K562 (cell line): ENCODE measurements around the gene MALAT1. TPM values are rescaled to one million over a fixed set of nuclear protein-coding genes. Genes with fewer than 3 reads are reported as not detected.

Experiments used
- BDP1 ChIP-seq: IDR thresholded peaks from 3 replicates; pipeline ENCODE4 v1.6.1; 2011; ENCODE audit not compliant: insufficient read length, insufficient read depth
- CBFB ChIP-seq: sonication (generic); formaldehyde crosslinking; IDR thresholded peaks from 2 replicates; pipeline ENCODE4 v1.4.0; 2020; ENCODE audit warnings: mild to moderate bottlenecking, missing genetic modification reagents
- CSDE1 ChIP-seq, 2 experiments: fragments of 450-650 bp; IDR thresholded peaks; 2 replicates each; pipeline ENCODE4 v1.6.1; 2016; ENCODE audit warnings: mild to moderate bottlenecking in 1 of 2
- EGR1 ChIP-seq: fragments of 450-650 bp; conservative IDR thresholded peaks from 2 replicates; pipeline ENCODE4 v1.6.1; 2017; ENCODE audit warnings: mild to moderate bottlenecking
- FOS ChIP-seq: IDR thresholded peaks from 3 replicates; pipeline ENCODE4 v1.6.1; 2011; ENCODE audit not compliant: insufficient read length; ENCODE audit errors: extremely low read depth
- MCM5 ChIP-seq: fragments of 450-650 bp; IDR thresholded peaks from 2 replicates; pipeline ENCODE4 v1.6.1; 2016; ENCODE audit warnings: low read depth
- MYC ChIP-seq, 2 experiments: fragments of 250-450 bp in 1 of 2; sonication (Bioruptor Pico) in 1 of 2; IDR thresholded peaks; 2 replicates each; pipeline versions ENCODE4 v1.5.1 to v1.6.1; 2012 to 2021; ENCODE audit warnings: low read depth in 2 of 2, borderline replicate concordance in 1 of 2, improper control_type of control experiment in 1 of 2, low read length in 1 of 2, mild to moderate bottlenecking in 1 of 2, moderate library complexity in 1 of 2
- NCOA2 ChIP-seq, 2 experiments: fragments of 450-650 bp; IDR thresholded peaks; 2 replicates each; pipeline ENCODE4 v1.6.1; 2018; ENCODE audit warnings: mild to moderate bottlenecking in 2 of 2, moderate library complexity in 1 of 2; ENCODE audit not compliant: partially characterized antibody in 2 of 2
- NFYB ChIP-seq: IDR thresholded peaks from 2 replicates; pipeline ENCODE4 v1.6.1; 2011; ENCODE audit warnings: mild to moderate bottlenecking, moderate library complexity; ENCODE audit not compliant: insufficient read length; ENCODE audit errors: extremely low read depth
- PCBP1 ChIP-seq: fragments of 200-400 bp; formaldehyde crosslinking; IDR thresholded peaks from 2 replicates; pipeline ENCODE4 v1.6.1; 2018; ENCODE audit warnings: mild to moderate bottlenecking, low read depth, low read length; ENCODE audit not compliant: poor library complexity, severe bottlenecking
- PHB2 ChIP-seq: fragments of 450-650 bp; IDR thresholded peaks from 2 replicates; pipeline ENCODE4 v1.6.1; 2017; ENCODE audit warnings: low read depth
- SNIP1 ChIP-seq: fragments of 450-650 bp; IDR thresholded peaks from 2 replicates; pipeline ENCODE4 v1.7.1; 2017; ENCODE audit warnings: low read depth, mild to moderate bottlenecking
- SP2 ChIP-seq: IDR thresholded peaks from 2 replicates; pipeline ENCODE4 v1.6.1; 2011; ENCODE audit warnings: mild to moderate bottlenecking, low read depth, low read length, moderate library complexity; ENCODE audit not compliant: poor library complexity, severe bottlenecking; ENCODE audit errors: extremely low read depth
- SRSF7 ChIP-seq: fragments of 200-400 bp; formaldehyde crosslinking; optimal IDR thresholded peaks from 2 replicates; pipeline ENCODE3; 2017; ENCODE audit warnings: mild to moderate bottlenecking, low read depth, low read length
- STAT5A ChIP-seq: IDR thresholded peaks from 2 replicates; pipeline ENCODE4 v1.6.1; 2012; ENCODE audit warnings: low read length, inconsistent platforms, borderline replicate concordance
- ZNF76 ChIP-seq: fragments of 250-450 bp; sonication (Bioruptor Pico); IDR thresholded peaks from 2 replicates; pipeline ENCODE4 v1.4.0; 2020; ENCODE audit warnings: mild to moderate bottlenecking, moderate library complexity, borderline replicate concordance
- ZNF766 ChIP-seq: fragments of 200-800 bp; sonication (Bioruptor generic); conservative IDR thresholded peaks from 2 replicates; pipeline ENCODE4 v1.6.1; 2016; ENCODE audit warnings: missing genetic modification characterization, missing compliant biosample characterization
- polyA plus RNA-seq, 8 experiments: library from polyadenylated mRNA; depleted of rRNA in 4 of 8; stranded (reverse) in 5 of 8; unstranded in 3 of 8; fragments of >200 nt; fragmentation: Nextera tagmentation in 2 of 8; fragmentation: Illumina TruSeq in 1 of 8; extraction: Ambion mirVana in 2 of 8; extraction: Trizol in 1 of 8; gene quantifications; 2 replicates each; pipeline versions ENCODE4 v1.2.1 to v1.2.3, GENCODE V29; 2011 to 2014; ENCODE audit warnings: inconsistent platforms in 1 of 8, missing spikeins in 1 of 8
- total RNA-seq, 7 experiments: library from RNA; depleted of rRNA in 6 of 7; stranded (reverse); fragments of >200 nt in 6 of 7; fragmentation: Illumina TruSeq in 2 of 7; extraction: Trizol in 2 of 7; gene quantifications; 2 replicates each; pipeline versions ENCODE4 v1.2.1 to v1.2.3, GENCODE V29; 2011 to 2021; ENCODE audit warnings: low replicate concordance in 1 of 7
- TF ChIP-seq, protein P1 (sequence below): fragments of 250-450 bp; sonication (Bioruptor Pico); IDR thresholded peaks from 2 replicates; pipeline ENCODE4 v1.5.0; 2021; ENCODE audit warnings: mild to moderate bottlenecking, borderline replicate concordance
- TF ChIP-seq, protein P2 (sequence below), 2 experiments: IDR thresholded peaks; 2 replicates each; pipeline ENCODE4 v1.6.1; 2011; ENCODE audit warnings: borderline replicate concordance in 1 of 2, control low read depth in 1 of 2, low read depth in 1 of 2, low read length in 1 of 2, mild to moderate bottlenecking in 1 of 2, mixed read lengths in 1 of 2, moderate library complexity in 1 of 2; ENCODE audit not compliant: insufficient read depth in 1 of 2, insufficient read length in 1 of 2, poor library complexity in 1 of 2, severe bottlenecking in 1 of 2; ENCODE audit errors: extremely low read depth in 1 of 2
- TF ChIP-seq, protein P3 (sequence below): IDR thresholded peaks from 2 replicates; pipeline ENCODE4 v1.6.1; 2012; ENCODE audit warnings: low read depth, low read length, improper control_type of control experiment, borderline replicate concordance

Gene MALAT1
- total and polyA plus RNA-seq, 9 of the 15 experiments (the other 6 are each of a cell fraction or from before 2014, with no cell fraction given) = 363 to 8,715 (median 2,351) TPM

DNA sequence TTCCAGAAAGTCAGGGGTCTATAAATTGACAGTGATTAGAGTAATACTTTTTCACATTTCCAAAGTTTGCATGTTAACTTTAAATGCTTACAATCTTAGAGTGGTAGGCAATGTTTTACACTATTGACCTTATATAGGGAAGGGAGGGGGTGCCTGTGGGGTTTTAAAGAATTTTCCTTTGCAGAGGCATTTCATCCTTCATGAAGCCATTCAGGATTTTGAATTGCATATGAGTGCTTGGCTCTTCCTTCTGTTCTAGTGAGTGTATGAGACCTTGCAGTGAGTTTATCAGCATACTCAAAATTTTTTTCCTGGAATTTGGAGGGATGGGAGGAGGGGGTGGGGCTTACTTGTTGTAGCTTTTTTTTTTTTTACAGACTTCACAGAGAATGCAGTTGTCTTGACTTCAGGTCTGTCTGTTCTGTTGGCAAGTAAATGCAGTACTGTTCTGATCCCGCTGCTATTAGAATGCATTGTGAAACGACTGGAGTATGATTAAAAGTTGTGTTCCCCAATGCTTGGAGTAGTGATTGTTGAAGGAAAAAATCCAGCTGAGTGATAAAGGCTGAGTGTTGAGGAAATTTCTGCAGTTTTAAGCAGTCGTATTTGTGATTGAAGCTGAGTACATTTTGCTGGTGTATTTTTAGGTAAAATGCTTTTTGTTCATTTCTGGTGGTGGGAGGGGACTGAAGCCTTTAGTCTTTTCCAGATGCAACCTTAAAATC, 5.3 kb downstream of the MALAT1 start (continued):
- TF ChIP-seq, protein P1, sequence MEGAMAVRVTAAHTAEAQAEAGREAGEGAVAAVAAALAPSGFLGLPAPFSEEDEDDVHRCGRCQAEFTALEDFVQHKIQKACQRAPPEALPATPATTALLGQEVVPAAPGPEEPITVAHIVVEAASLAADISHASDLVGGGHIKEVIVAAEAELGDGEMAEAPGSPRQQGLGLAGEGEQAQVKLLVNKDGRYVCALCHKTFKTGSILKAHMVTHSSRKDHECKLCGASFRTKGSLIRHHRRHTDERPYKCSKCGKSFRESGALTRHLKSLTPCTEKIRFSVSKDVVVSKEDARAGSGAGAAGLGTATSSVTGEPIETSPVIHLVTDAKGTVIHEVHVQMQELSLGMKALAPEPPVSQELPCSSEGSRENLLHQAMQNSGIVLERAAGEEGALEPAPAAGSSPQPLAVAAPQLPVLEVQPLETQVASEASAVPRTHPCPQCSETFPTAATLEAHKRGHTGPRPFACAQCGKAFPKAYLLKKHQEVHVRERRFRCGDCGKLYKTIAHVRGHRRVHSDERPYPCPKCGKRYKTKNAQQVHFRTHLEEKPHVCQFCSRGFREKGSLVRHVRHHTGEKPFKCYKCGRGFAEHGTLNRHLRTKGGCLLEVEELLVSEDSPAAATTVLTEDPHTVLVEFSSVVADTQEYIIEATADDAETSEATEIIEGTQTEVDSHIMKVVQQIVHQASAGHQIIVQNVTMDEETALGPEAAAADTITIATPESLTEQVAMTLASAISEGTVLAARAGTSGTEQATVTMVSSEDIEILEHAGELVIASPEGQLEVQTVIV (CRISPR knock-in tag) = peak; percentile 81
- TF ChIP-seq BDP1 (no peak), SP2 (no peak), ZNF76 (no peak), PHB2 (no peak), CSDE1 (IDR thresholded peaks at IDR 0.05) (no peak), NFYB (no peak), SRSF7 (no peak), NCOA2 (IDR thresholded peaks at IDR 0.05; ENCODE audit: partially characterized antibody in 2 of 2) (no peak), ZNF766 (CRISPR knock-in tag) (no peak), SNIP1 (0 out of 2 replicates have a peak, but pooled peaks have one; percentile 49), CBFB (CRISPR knock-in tag) (no peak), EGR1 (no peak), PCBP1 (peak; percentile 37), MCM5 (no peak), STAT5A (peak; percentile 37), FOS (no peak), MYC (IDR thresholded peaks at IDR 0.05; ENCODE audit: low read depth, low read length) (no peak), MYC (CRISPR knock-in tag; IDR thresholded peaks at IDR 0.05; ENCODE audit: borderline replicate concordance, low read depth) (no peak)
- TF ChIP-seq, protein P2, sequence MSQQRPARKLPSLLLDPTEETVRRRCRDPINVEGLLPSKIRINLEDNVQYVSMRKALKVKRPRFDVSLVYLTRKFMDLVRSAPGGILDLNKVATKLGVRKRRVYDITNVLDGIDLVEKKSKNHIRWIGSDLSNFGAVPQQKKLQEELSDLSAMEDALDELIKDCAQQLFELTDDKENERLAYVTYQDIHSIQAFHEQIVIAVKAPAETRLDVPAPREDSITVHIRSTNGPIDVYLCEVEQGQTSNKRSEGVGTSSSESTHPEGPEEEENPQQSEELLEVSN (IDR thresholded peaks at IDR 0.05; ENCODE audit: borderline replicate concordance in 1 of 2, extremely low read depth in 1 of 2, insufficient read depth in 1 of 2, insufficient read length in 1 of 2, low read depth in 1 of 2, low read length in 1 of 2, poor library complexity in 1 of 2, severe bottlenecking in 1 of 2) = no peak
- TF ChIP-seq, protein P3, sequence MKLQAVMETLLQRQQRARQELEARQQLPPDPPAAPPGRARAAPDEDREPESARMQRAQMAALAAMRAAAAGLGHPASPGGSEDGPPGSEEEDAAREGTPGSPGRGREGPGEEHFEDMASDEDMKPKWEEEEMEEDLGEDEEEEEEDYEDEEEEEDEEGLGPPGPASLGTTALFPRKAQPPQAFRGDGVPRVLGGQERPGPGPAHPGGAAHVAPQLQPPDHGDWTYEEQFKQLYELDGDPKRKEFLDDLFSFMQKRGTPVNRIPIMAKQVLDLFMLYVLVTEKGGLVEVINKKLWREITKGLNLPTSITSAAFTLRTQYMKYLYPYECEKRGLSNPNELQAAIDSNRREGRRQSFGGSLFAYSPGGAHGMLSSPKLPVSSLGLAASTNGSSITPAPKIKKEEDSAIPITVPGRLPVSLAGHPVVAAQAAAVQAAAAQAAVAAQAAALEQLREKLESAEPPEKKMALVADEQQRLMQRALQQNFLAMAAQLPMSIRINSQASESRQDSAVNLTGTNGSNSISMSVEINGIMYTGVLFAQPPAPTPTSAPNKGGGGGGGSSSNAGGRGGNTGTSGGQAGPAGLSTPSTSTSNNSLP = no peak
